Erythroblast (primary cell): Measurements from ENCODE around the gene SAXO2.
"Not testable (repeated sequence)": the region's sequence is repeated elsewhere in the genome, so short reads cannot be mapped to it uniquely, and the experiment has no call there.

Source experiments
- GATA1 ChIP-seq: IDR thresholded peaks from 2 replicates; pipeline ENCODE4 v1.6.1; 2011; ENCODE audit warnings: low read depth, mild to moderate bottlenecking, control low read depth, low read length, moderate library complexity
- POLR2A ChIP-seq: IDR thresholded peaks from 2 replicates; pipeline ENCODE4 v1.6.1; 2011; ENCODE audit warnings: mild to moderate bottlenecking, low read length

- TF ChIP-seq POLR2A, GATA1: not testable (repeated sequence)
Observed at GRCh38 chr15:82268454-82268853, 5.8 kb downstream of the SAXO2 start.
